ENCODE data around the gene CCR7. TPM values are rescaled to one million over a fixed set of nuclear protein-coding genes. Genes with fewer than 3 reads are reported as not detected.
"Not testable (repeated sequence)": the region's sequence is repeated elsewhere in the genome, so short reads cannot be mapped to it uniquely, and the experiment has no call there.

CCR7 gene
- total RNA-seq, 4 donors from 2014 or later = 1.2 TPM; not detected in 3

DNA sequence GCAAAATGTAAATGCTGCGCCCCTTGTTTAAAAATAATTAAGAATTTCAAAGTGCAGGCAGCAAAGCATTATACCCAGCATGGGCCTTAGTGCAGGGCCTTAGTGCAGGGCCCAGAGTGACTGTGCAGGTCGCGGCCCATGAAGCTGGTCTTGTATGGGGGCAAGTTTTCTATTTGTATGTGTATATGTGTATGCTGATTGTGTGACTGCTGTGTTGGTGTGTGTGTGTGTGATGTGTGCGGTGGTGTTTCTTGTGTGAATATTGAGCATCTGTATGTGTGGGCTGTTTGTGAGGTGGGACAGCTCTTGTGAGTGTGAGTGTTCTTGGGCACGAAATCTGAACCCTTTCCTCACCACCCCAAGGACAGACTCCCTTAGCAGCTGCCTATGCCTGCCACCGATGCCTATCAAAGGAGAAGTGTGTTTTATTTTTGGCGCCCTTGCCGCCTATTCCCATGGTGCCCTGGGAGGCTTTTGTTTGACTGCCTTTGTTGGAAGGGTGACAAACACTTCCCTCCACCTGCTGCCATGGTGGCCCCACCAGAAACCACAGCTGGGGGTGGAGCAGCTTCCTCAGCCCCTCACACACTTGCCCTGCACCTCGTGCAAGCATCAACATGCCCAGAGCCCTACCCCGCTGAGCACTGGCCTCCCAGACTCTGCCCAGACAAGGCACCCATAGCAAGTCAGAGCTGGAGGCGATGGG, 18.0 kb downstream of the CCR7 start:
- WGBS = 59% methylated on average over 7 of the region's 11 CpGs
- peaks cover 72% of the 10 kb centered on the region for H3K4me1 ChIP-seq

DNA sequence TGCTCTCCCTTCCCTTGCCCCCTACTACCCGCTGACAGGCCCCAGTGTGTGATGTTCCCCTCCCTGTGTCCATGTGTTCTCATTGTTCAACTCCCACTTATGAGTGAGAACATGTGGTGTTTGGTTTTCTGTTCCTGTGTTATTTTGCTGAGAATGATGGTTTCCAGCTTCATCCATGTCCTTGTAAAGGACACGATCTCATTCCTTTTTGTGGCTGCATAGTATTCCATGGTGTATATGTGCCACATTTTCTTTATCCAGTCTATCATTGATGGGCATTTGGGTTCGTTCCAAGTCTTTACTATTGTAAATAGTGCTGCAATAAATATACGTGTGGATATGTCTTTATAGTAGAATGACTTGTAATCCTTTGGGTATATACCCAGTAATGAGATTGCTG, 18.8 kb downstream of the CCR7 start:
- whole genome bisulfite sequencing = 83% methylated on average over 4 of the region's 4 CpGs
- H3K9me3 ChIP-seq; H3K27ac ChIP-seq; H3K4me3 ChIP-seq; H3K27me3 ChIP-seq; H3K36me3 ChIP-seq; DNase-seq (ENCODE audit: low spot score in 2 of 2): not testable (repeated sequence)
- H3K4me1 ChIP-seq = peaks cover 72% of the 10 kb centered on the region

More for the DNA sequence above, 18.0 kb downstream of the CCR7 start:
- TF ChIP-seq POLR2AphosphoS5 (IDR thresholded peaks at IDR 0.05) = no peak
- TF ChIP-seq, protein P1, sequence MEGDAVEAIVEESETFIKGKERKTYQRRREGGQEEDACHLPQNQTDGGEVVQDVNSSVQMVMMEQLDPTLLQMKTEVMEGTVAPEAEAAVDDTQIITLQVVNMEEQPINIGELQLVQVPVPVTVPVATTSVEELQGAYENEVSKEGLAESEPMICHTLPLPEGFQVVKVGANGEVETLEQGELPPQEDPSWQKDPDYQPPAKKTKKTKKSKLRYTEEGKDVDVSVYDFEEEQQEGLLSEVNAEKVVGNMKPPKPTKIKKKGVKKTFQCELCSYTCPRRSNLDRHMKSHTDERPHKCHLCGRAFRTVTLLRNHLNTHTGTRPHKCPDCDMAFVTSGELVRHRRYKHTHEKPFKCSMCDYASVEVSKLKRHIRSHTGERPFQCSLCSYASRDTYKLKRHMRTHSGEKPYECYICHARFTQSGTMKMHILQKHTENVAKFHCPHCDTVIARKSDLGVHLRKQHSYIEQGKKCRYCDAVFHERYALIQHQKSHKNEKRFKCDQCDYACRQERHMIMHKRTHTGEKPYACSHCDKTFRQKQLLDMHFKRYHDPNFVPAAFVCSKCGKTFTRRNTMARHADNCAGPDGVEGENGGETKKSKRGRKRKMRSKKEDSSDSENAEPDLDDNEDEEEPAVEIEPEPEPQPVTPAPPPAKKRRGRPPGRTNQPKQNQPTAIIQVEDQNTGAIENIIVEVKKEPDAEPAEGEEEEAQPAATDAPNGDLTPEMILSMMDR (IDR thresholded peaks at IDR 0.05) = no peak
- no peak for TF ChIP-seq EP300 (IDR thresholded peaks at IDR 0.05)
- TF ChIP-seq POLR2A (IDR thresholded peaks at IDR 0.05) = no peak
- Histone ChIP-seq H3K36me3 (no peaks in the 10 kb centered on the region), H3K27ac (peak overlapping the region; percentile 28), H3K4me3 (no peak overlapping the region), H3K27me3 (no peaks in the 10 kb centered on the region), H3K9me3 (no peaks in the 10 kb centered on the region)
- peak; percentile 60 to 72 for DNase-seq (ENCODE audit: low spot score in 2 of 2)

DNA sequence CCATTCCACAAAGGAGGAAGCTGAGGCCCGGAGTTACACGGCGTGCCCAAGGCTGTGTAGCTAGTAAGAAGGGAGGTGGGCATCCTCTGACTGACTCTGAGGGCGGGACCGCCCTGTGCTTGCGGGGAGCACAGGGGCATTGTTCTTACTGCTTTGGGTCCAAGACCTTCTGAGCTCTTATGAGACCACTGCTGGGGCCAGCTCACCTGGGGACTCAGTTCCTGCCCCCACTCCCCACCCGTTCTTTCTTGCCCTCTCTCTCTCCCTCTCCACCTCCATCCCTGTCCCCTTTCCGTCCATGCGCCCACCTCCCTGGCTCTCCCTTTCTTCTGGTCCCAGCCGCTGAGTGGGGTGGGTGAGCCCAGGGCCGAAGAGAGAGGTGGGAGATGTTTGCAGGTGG, 19.6 kb downstream of the CCR7 start:
- Histone ChIP-seq H3K36me3 (no peaks in the 10 kb centered on the region), H3K4me3 (no peak overlapping the region), H3K4me1 (peaks cover 72% of the 10 kb centered on the region), H3K9me3 (no peaks in the 10 kb centered on the region), H3K27me3 (no peaks in the 10 kb centered on the region), H3K27ac (no peak overlapping the region)
- TF ChIP-seq, protein P1 (IDR thresholded peaks at IDR 0.05) = no peak
- no peak for TF ChIP-seq EP300 (IDR thresholded peaks at IDR 0.05)
- TF ChIP-seq POLR2A (IDR thresholded peaks at IDR 0.05) = no peak
- TF ChIP-seq POLR2AphosphoS5 (IDR thresholded peaks at IDR 0.05) = no peak
- peak; percentile 57 for DNase-seq (ENCODE audit: low spot score in 2 of 2)
- WGBS = 94% methylated on average over 11 of the region's 11 CpGs

DNA sequence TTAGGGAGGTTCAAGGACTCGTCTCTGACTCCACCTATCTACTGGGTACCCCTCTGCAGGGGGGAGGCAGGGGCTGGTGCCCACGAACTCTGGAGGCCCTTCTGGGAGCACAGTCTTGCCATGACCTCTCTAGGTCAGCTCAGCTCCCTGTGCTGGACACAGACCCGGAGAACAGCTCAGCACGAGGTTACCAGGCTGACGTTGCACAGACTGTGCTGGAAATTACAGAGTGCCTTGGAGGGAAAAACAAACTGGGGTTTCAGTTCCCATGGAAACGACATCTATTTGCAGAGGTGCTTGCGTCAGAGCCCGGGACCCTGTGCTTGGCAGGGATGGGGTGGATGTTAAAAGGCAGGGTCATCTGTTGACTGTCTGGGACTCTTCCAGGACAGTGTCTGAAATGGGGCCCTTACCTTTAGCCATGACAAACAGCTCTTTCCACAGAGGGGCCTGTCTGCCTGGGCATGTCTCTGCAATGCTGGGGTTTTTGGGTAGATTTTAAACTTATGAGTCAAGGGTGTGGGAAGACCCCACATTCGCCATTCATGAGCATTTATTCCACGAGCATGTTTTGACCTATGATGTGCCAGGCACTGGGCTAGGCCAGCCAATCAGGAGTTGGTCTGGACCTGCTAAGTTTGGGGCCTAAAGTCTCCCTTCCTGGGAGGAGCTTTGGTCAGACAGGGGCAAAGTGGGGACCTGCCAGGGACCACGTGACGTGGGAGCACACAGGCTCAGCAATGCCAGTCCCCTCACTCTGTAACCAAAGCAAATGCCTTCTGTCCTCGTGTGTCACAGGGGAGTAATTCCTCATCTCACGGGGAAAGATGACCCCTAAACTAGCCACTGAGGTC, 22.5 kb downstream of the CCR7 start:
- DNase-seq (ENCODE audit: low spot score in 2 of 2) = peak; percentile 92 to 93
- peaks cover 72% of the 10 kb centered on the region for H3K4me1 ChIP-seq
- no peaks in the 10 kb centered on the region for H3K9me3 ChIP-seq
- 39% methylated on average over 10 of the region's 14 CpGs for WGBS
- TF ChIP-seq, protein P1 (IDR thresholded peaks at IDR 0.05) = no peak
- TF ChIP-seq POLR2A (IDR thresholded peaks at IDR 0.05) = no peak
- TF ChIP-seq EP300 (IDR thresholded peaks at IDR 0.05) = peak; percentile 39
- peak; percentile 27 to 80 (median 77) for TF ChIP-seq POLR2AphosphoS5 (IDR thresholded peaks at IDR 0.05)
- no peaks in the 10 kb centered on the region for H3K27me3 ChIP-seq
- no peaks in the 10 kb centered on the region for H3K36me3 ChIP-seq
- H3K27ac ChIP-seq = peak overlapping the region; percentile 93
- H3K4me3 ChIP-seq = no peak overlapping the region

DNA sequence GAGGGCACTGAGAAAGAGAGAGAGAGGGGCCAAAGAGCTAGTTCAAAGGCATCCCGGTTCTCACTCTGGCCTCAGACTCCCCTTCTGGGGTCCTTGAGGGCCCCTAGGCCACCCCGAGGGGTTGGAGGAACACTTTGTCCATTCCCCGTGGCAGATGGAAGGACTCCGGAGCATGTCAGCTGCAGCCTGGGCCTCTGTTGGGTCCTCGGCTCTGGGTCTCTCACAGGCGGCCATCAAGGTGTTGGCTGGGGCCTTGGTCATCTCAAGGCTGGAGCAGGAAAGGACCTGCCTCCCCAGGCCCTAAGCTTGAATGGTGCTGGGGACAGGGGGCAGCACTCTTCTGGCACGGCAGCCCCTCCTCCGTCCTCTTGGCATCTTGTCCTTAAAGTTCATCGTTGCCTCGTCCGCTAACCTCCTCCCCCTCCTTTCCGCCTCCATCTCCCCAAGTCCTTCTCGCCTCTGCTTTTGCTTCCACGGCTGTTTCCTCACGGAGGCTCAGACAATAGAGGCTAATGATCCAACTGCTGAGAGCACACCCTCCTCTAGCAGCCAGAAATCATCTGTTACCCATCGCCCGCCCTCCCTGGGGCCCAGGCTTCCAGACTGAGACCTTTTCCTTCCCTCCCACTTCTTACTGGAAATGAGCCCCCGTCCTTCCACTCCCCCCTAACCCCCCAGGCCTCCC, 23.3 kb downstream of the CCR7 start:
- no peaks in the 10 kb centered on the region for H3K27me3 ChIP-seq
- H3K4me3 ChIP-seq = no peak overlapping the region
- H3K9me3 ChIP-seq = no peaks in the 10 kb centered on the region
- peaks cover 72% of the 10 kb centered on the region for H3K4me1 ChIP-seq
- TF ChIP-seq, protein P1 (IDR thresholded peaks at IDR 0.05) = no peak
- TF ChIP-seq EP300 (IDR thresholded peaks at IDR 0.05) (no peak), POLR2A (IDR thresholded peaks at IDR 0.05) (no peak), POLR2AphosphoS5 (IDR thresholded peaks at IDR 0.05) (no peak)
- WGBS = 51% methylated on average over 16 of the region's 18 CpGs
- peak overlapping the region; percentile 93 for H3K27ac ChIP-seq
- DNase-seq (ENCODE audit: low spot score in 2 of 2) = no peak
- H3K36me3 ChIP-seq = no peaks in the 10 kb centered on the region

Data from suprapubic skin (tissue), 4 donors.